Panc1 (cell line): ENCODE measurements around the gene PGBD2. TPM values are rescaled to one million over a fixed set of nuclear protein-coding genes. Genes with fewer than 3 reads are reported as not detected.
"Not testable (repeated sequence)": the region's sequence is repeated elsewhere in the genome, so short reads cannot be mapped to it uniquely, and the experiment has no call there.

ENCODE experiments used
- ATAC-seq: fragments of 200-7000 bp; cut with Tn5 transposase; 2 replicates; pipeline ENCODE4 v1.9.1; 2020; ENCODE audit warnings: mild to moderate bottlenecking, moderate library complexity
- BruUV-seq: library from RNA; stranded (reverse); fragments of 400-500 nt; replicated peaks from 2 replicates; lab custom pipeline; 2021; lab: Mats Ljungman, UMichigan
- CTCF ChIA-PET: fragments of 300-600 bp; sonication (Branson Sonifier 250); formaldehyde crosslinking; loops from one replicate; lab custom pipeline; 2022; ENCODE audit warnings: antibody characterized with exemption; lab: Charles Lee
- POLR2A ChIA-PET: fragments of 300-600 bp; sonication (Branson Sonifier 250); formaldehyde crosslinking; loops from one replicate; lab custom pipeline; 2022; ENCODE audit warnings: antibody characterized with exemption; lab: Charles Lee
- DNase-seq: peaks from one replicate; pipeline ENCODE4 v3.0.0-alpha.2; 2010; ENCODE audit warnings: low read depth, low spot score
- H3K27ac ChIP-seq: 2 replicates; pipeline ENCODE4 v1.5.1; 2011; ENCODE audit warnings: mild to moderate bottlenecking, low read length, inconsistent platforms
- H3K27me3 ChIP-seq: fragments of 200-500 bp; sonication (Bioruptor generic); 2 replicates; pipeline ENCODE4 v1.6.0; 2014; ENCODE audit warnings: low read length, inconsistent platforms; ENCODE audit not compliant: control insufficient read depth, insufficient read depth
- H3K36me3 ChIP-seq: fragments of 200-500 bp; sonication (Bioruptor generic); 2 replicates; pipeline ENCODE4 v1.5.1; 2014; ENCODE audit warnings: inconsistent platforms, mild to moderate bottlenecking, low read length, moderate library complexity; ENCODE audit not compliant: control insufficient read depth, insufficient read depth
- H3K4me1 ChIP-seq: 2 replicates; pipeline ENCODE4 v1.5.1; 2011; ENCODE audit warnings: inconsistent platforms, mild to moderate bottlenecking, low read length, moderate library complexity; ENCODE audit not compliant: control insufficient read depth, insufficient read depth
- H3K4me3 ChIP-seq, 2 experiments: 2 replicates each; pipeline ENCODE4 v1.5.1; 2011 to 2012; ENCODE audit warnings: low read depth in 2 of 2, low read length in 2 of 2, mild to moderate bottlenecking in 2 of 2, inconsistent platforms in 1 of 2, moderate library complexity in 1 of 2
- H3K9me3 ChIP-seq: fragments of 200-500 bp; sonication (Bioruptor generic); 2 replicates; pipeline ENCODE4 v1.5.1; 2014; ENCODE audit warnings: low read depth, mild to moderate bottlenecking, inconsistent platforms, low read length, moderate library complexity; ENCODE audit not compliant: control insufficient read depth, insufficient read depth
- POLR2AphosphoS5 ChIP-seq: IDR thresholded peaks from 2 replicates; pipeline ENCODE4 v1.6.1; 2012; ENCODE audit warnings: mild to moderate bottlenecking, low read depth, low read length, moderate library complexity
- SIN3A ChIP-seq: IDR thresholded peaks from 2 replicates; pipeline ENCODE4 v1.6.1; 2012; ENCODE audit warnings: low read depth, mild to moderate bottlenecking, low read length, moderate library complexity, borderline replicate concordance; ENCODE audit not compliant: insufficient read depth
- TCF7L2 ChIP-seq: IDR thresholded peaks from 2 replicates; pipeline ENCODE4 v1.6.1; 2011; ENCODE audit warnings: mild to moderate bottlenecking, low read depth, low read length, inconsistent platforms
- in situ Hi-C: cut with HindIII; loops from 2 replicates; pipeline ENCODE4 v1.10.0; 2016; ENCODE audit warnings: low sequenced_read_pairs, low pct_unique_long_range_greater_than_20kb
- intact Hi-C: fragments of 100-400 bp; cut with micrococcal nuclease; formaldehyde crosslinking; loops from one replicate; pipeline ENCODE4 v1.10.0; 2022; ENCODE audit not compliant: unreplicated experiment
- total RNA-seq: library from RNA; stranded (reverse); gene quantifications from one replicate; pipeline ENCODE4 v1.2.1, GENCODE V29; 2021; ENCODE audit not compliant: unreplicated experiment
- TF ChIP-seq, protein P1 (sequence below), 2 experiments: IDR thresholded peaks; 2 replicates each; pipeline ENCODE4 v1.6.1; 2011 to 2012; ENCODE audit warnings: low read depth in 2 of 2, control low read depth in 1 of 2, low read length in 1 of 2, mild to moderate bottlenecking in 1 of 2, moderate library complexity in 1 of 2; ENCODE audit not compliant: insufficient read depth in 1 of 2
- TF ChIP-seq, protein P2 (sequence below): fragments of 450-650 bp; IDR thresholded peaks from 2 replicates; pipeline ENCODE4 v1.5.1; 2017; ENCODE audit warnings: mild to moderate bottlenecking

The PGBD2 gene
- total RNA-seq, 1 experiment from 2014 or later, result 7.1 TPM

DNA sequence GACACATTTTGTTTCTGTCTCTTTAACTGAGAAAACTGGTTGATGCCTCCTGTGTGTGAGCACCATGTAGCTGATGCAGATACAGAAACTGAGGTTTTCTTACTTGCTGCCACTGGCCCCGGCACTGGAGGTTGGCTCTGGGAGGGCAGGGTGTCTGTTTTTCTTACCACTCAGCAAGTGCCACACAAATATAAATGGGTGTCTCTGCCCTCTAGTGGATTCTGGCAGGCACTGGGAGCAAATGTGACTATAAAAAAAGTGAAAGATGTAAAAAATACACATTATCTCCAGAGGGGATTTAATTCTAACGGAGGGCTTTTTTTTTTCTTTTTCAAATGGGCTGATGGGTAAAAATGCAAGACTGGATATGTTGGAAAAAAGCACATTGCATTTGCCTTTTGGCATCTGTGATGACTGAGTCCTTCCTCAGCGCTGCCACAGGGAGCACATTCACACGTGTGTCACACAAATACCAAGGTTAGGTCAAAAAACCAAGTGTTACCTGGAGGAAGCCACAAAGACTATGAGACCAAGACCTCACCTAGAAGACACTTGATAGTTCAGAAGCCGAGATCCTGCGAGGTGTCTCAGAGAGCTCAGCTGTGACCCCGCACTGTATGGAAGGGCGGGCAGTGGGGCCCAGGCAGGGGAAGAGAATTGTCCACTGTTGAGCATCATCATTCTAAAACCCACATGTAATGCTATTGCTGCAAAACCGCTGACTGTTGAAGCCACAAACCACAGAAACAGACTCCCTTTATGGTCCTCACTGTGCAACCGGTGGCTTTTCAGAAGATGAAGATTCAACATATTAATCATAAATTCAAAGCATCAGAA lies 18.9 kb downstream of the PGBD2 start:
- Histone ChIP-seq H3K36me3 (no peaks in the 10 kb centered on the region), H3K4me3 (no peak overlapping the region), H3K27me3 (no peaks in the 10 kb centered on the region), H3K4me1 (no peaks in the 10 kb centered on the region), H3K9me3 (no peaks in the 10 kb centered on the region), H3K27ac (no peak overlapping the region)
- ATAC-seq (peak; percentile 86; the same call in 1 of the 2 replicates), DNase-seq (peak; percentile 15)
- TF ChIP-seq TCF7L2, result no peak
- TF ChIP-seq, protein P1, sequence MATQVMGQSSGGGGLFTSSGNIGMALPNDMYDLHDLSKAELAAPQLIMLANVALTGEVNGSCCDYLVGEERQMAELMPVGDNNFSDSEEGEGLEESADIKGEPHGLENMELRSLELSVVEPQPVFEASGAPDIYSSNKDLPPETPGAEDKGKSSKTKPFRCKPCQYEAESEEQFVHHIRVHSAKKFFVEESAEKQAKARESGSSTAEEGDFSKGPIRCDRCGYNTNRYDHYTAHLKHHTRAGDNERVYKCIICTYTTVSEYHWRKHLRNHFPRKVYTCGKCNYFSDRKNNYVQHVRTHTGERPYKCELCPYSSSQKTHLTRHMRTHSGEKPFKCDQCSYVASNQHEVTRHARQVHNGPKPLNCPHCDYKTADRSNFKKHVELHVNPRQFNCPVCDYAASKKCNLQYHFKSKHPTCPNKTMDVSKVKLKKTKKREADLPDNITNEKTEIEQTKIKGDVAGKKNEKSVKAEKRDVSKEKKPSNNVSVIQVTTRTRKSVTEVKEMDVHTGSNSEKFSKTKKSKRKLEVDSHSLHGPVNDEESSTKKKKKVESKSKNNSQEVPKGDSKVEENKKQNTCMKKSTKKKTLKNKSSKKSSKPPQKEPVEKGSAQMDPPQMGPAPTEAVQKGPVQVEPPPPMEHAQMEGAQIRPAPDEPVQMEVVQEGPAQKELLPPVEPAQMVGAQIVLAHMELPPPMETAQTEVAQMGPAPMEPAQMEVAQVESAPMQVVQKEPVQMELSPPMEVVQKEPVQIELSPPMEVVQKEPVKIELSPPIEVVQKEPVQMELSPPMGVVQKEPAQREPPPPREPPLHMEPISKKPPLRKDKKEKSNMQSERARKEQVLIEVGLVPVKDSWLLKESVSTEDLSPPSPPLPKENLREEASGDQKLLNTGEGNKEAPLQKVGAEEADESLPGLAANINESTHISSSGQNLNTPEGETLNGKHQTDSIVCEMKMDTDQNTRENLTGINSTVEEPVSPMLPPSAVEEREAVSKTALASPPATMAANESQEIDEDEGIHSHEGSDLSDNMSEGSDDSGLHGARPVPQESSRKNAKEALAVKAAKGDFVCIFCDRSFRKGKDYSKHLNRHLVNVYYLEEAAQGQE (IDR thresholded peaks at IDR 0.05; ENCODE audit: insufficient read depth in 1 of 2, low read depth in 2 of 2, low read length in 1 of 2), result no peak
- TF ChIP-seq, protein P2, sequence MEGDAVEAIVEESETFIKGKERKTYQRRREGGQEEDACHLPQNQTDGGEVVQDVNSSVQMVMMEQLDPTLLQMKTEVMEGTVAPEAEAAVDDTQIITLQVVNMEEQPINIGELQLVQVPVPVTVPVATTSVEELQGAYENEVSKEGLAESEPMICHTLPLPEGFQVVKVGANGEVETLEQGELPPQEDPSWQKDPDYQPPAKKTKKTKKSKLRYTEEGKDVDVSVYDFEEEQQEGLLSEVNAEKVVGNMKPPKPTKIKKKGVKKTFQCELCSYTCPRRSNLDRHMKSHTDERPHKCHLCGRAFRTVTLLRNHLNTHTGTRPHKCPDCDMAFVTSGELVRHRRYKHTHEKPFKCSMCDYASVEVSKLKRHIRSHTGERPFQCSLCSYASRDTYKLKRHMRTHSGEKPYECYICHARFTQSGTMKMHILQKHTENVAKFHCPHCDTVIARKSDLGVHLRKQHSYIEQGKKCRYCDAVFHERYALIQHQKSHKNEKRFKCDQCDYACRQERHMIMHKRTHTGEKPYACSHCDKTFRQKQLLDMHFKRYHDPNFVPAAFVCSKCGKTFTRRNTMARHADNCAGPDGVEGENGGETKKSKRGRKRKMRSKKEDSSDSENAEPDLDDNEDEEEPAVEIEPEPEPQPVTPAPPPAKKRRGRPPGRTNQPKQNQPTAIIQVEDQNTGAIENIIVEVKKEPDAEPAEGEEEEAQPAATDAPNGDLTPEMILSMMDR, result peak; percentile 78
- no peak for TF ChIP-seq POLR2AphosphoS5
- no peak for TF ChIP-seq SIN3A
- no TSS peak for BruUV-seq
- intact Hi-C loops, result no loop called here
- ChIA-PET CTCF (no interaction called here), POLR2A (no interaction called here)
- in situ Hi-C loops, result no loop called here

DNA sequence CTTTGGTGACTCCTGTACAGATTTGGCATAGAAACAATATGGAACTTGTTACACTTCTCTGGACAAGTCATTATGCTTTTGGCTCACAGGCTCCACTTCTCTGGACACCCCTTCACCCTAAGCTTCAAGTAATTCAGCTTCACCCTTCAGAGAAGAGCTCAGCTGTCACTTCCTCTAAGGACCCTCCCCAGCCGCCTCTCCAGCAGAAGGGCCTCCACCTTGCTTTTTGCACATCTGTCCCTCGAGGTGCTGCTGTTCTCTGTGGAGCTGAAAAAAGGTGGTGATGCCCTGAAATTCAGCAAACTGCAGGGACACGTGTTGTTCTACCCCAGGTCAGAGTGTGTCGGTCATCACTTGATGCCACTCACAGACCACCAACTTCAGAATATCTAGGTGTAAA lies 19.8 kb downstream of the PGBD2 start:
- DNase-seq, H3K4me1 ChIP-seq, H3K4me3 ChIP-seq, intact Hi-C loops, in situ Hi-C loops, POLR2A ChIA-PET, H3K9me3 ChIP-seq, H3K27ac ChIP-seq, BruUV-seq, ATAC-seq, H3K27me3 ChIP-seq, H3K36me3 ChIP-seq, CTCF ChIA-PET: not testable (repeated sequence)
